ENCODE measurements around the gene MAMDC2.

MAMDC2 gene

GRCh38 chr9:70205366-70206020 is 161.8 kb downstream of the MAMDC2 start:
- Histone ChIP-seq H4K91ac (ENCODE audit: low read length) (no peak overlapping the region), H3K18ac (ENCODE audit: low read depth in 1 of 2, low read length in 2 of 2) (no peak overlapping the region), H3K9me3 (ENCODE audit: control insufficient read depth, low read length) (no peaks in the 10 kb centered on the region), H3K4me2 (ENCODE audit: low read length, poor library complexity, severe bottlenecking) (no peak overlapping the region), H2AK5ac (ENCODE audit: low read length, severe bottlenecking) (no peak overlapping the region), H3K4me3 (ENCODE audit: insufficient read depth in 1 of 2, low read depth in 1 of 2, low read length in 2 of 2) (no peak overlapping the region), H2BK15ac (ENCODE audit: low read depth, poor library complexity, severe bottlenecking) (peak overlapping the region; percentile 52), H3K79me1 (replicated peaks; ENCODE audit: low read length, poor library complexity, severe bottlenecking) (peaks cover 1% of the 10 kb centered on the region), H3K4ac (ENCODE audit: low read depth in 1 of 2, low read length in 2 of 2) (no peak overlapping the region), H3K14ac (ENCODE audit: low read length in 2 of 2) (no peak overlapping the region), H3K36me3 (ENCODE audit: control insufficient read depth in 1 of 2, insufficient read depth in 2 of 2, low read depth in 1 of 2, low read length in 2 of 2) (peaks cover 0 to 3% of the 10 kb centered on the region in 2 experiments), H2BK120ac (ENCODE audit: low read depth, low read length) (no peak overlapping the region), H3K9ac (ENCODE audit: low read length) (no peak overlapping the region), H3K27me3 (ENCODE audit: control insufficient read depth in 1 of 2, insufficient read depth in 1 of 2, low read length in 2 of 2) (no peaks in the 10 kb centered on the region), H4K8ac (ENCODE audit: low read length) (no peak overlapping the region), H2BK12ac (ENCODE audit: low read length in 2 of 2) (no peak overlapping the region), H2AFZ (ENCODE audit: low read depth, low read length) (no peak overlapping the region), H3K4me1 (ENCODE audit: control insufficient read depth, insufficient read depth, low read depth, low read length) (no peaks in the 10 kb centered on the region), H2BK5ac (ENCODE audit: low read depth, low read length, poor library complexity, severe bottlenecking) (no peak overlapping the region), H3K23ac (ENCODE audit: low read length in 2 of 2) (no peak overlapping the region), H3K27ac (ENCODE audit: low read length, poor library complexity, severe bottlenecking) (peak overlapping the region; percentile 66)
- no peak for DNase-seq
- 63% methylated on average over 3 of the region's 3 CpGs for WGBS

- H3K9ac ChIP-seq (ENCODE audit: low read length) = no peak overlapping the region
- no peak overlapping the region for H2BK12ac ChIP-seq (ENCODE audit: low read length in 2 of 2)
- H3K27me3 ChIP-seq (ENCODE audit: control insufficient read depth in 1 of 2, insufficient read depth in 1 of 2, low read length in 2 of 2) = no peaks in the 10 kb centered on the region
- 98% methylated on average over 15 of the region's 16 CpGs for WGBS
- no peak overlapping the region for H3K4me3 ChIP-seq (ENCODE audit: insufficient read depth in 1 of 2, low read depth in 1 of 2, low read length in 2 of 2)
- no peak overlapping the region for H4K91ac ChIP-seq (ENCODE audit: low read length)
- no peak overlapping the region for H3K14ac ChIP-seq (ENCODE audit: low read length in 2 of 2)
- no peak overlapping the region for H3K18ac ChIP-seq (ENCODE audit: low read depth in 1 of 2, low read length in 2 of 2)
- H2AFZ ChIP-seq (ENCODE audit: low read depth, low read length) = no peak overlapping the region
- H3K4me1 ChIP-seq (ENCODE audit: control insufficient read depth, insufficient read depth, low read depth, low read length) = no peaks in the 10 kb centered on the region
- no peak overlapping the region for H3K23ac ChIP-seq (ENCODE audit: low read length in 2 of 2)
- no peak for DNase-seq
- no peak overlapping the region for H4K8ac ChIP-seq (ENCODE audit: low read length)
- peaks cover 8% of the 10 kb centered on the region for H3K9me3 ChIP-seq (ENCODE audit: control insufficient read depth, low read length)
- H3K79me1 ChIP-seq (replicated peaks; ENCODE audit: low read length, poor library complexity, severe bottlenecking) = peaks cover 43% of the 10 kb centered on the region
- no peak overlapping the region for H2BK5ac ChIP-seq (ENCODE audit: low read depth, low read length, poor library complexity, severe bottlenecking)
- H2BK120ac ChIP-seq (ENCODE audit: low read depth, low read length) = no peak overlapping the region
- H3K4me2 ChIP-seq (ENCODE audit: low read length, poor library complexity, severe bottlenecking) = no peak overlapping the region
- no peak overlapping the region for H2BK15ac ChIP-seq (ENCODE audit: low read depth, poor library complexity, severe bottlenecking)
- no peak overlapping the region for H3K4ac ChIP-seq (ENCODE audit: low read depth in 1 of 2, low read length in 2 of 2)
- peaks cover 4 to 18% of the 10 kb centered on the region in 2 experiments for H3K36me3 ChIP-seq (ENCODE audit: control insufficient read depth in 1 of 2, insufficient read depth in 2 of 2, low read depth in 1 of 2, low read length in 2 of 2)
- no peak overlapping the region for H2AK5ac ChIP-seq (ENCODE audit: low read length, severe bottlenecking)
- H3K27ac ChIP-seq (ENCODE audit: low read length, poor library complexity, severe bottlenecking) = no peak overlapping the region
Observed at GRCh38 chr9:70217029-70217428, 173.4 kb downstream of the MAMDC2 start.

DNA sequence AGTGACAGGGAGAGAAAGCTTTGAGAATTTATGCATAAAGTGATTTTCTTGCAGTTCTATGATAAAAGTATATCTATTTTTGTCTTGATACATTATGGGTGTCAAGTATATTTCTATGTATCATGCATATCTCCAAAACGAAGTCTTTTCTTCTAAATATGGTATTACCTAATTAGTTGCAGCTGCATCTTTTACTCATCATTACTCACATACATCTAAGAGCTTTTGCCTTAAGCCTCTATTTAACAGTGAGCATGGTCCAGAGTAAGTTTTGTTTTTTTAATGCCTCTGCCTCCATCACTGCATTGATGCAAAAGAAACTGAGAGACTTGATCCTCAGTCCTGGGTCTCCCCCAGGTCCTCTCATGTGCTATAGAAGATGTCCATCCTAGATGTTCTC is 175.1 kb downstream of the MAMDC2 start:
- H3K36me3 ChIP-seq (ENCODE audit: control insufficient read depth in 1 of 2, insufficient read depth in 2 of 2, low read depth in 1 of 2, low read length in 2 of 2) = peaks cover 0 to 11% of the 10 kb centered on the region in 2 experiments
- no peak overlapping the region for H2BK15ac ChIP-seq (ENCODE audit: low read depth, poor library complexity, severe bottlenecking)
- H3K27ac ChIP-seq (ENCODE audit: low read length, poor library complexity, severe bottlenecking) = no peak overlapping the region
- H3K9me3 ChIP-seq (ENCODE audit: control insufficient read depth, low read length) = no peaks in the 10 kb centered on the region
- no peak overlapping the region for H2BK12ac ChIP-seq (ENCODE audit: low read length in 2 of 2)
- H4K8ac ChIP-seq (ENCODE audit: low read length) = no peak overlapping the region
- no peaks in the 10 kb centered on the region for H3K27me3 ChIP-seq (ENCODE audit: control insufficient read depth in 1 of 2, insufficient read depth in 1 of 2, low read length in 2 of 2)
- no peak overlapping the region for H3K23ac ChIP-seq (ENCODE audit: low read length in 2 of 2)
- H4K91ac ChIP-seq (ENCODE audit: low read length) = no peak overlapping the region
- H3K4me1 ChIP-seq (ENCODE audit: control insufficient read depth, insufficient read depth, low read depth, low read length) = no peaks in the 10 kb centered on the region
- DNase-seq = no peak
- no peak overlapping the region for H2BK5ac ChIP-seq (ENCODE audit: low read depth, low read length, poor library complexity, severe bottlenecking)
- no peak overlapping the region for H2AK5ac ChIP-seq (ENCODE audit: low read length, severe bottlenecking)
- no peak overlapping the region for H3K9ac ChIP-seq (ENCODE audit: low read length)
- H2AFZ ChIP-seq (ENCODE audit: low read depth, low read length) = no peak overlapping the region
- H3K4me2 ChIP-seq (ENCODE audit: low read length, poor library complexity, severe bottlenecking) = no peak overlapping the region
- WGBS = 44% methylated on average over 1 of the region's 1 CpG
- peaks cover 35% of the 10 kb centered on the region for H3K79me1 ChIP-seq (replicated peaks; ENCODE audit: low read length, poor library complexity, severe bottlenecking)
- no peak overlapping the region for H3K4ac ChIP-seq (ENCODE audit: low read depth in 1 of 2, low read length in 2 of 2)
- no peak overlapping the region for H3K18ac ChIP-seq (ENCODE audit: low read depth in 1 of 2, low read length in 2 of 2)
- no peak overlapping the region for H2BK120ac ChIP-seq (ENCODE audit: low read depth, low read length)
- H3K4me3 ChIP-seq (ENCODE audit: insufficient read depth in 1 of 2, low read depth in 1 of 2, low read length in 2 of 2) = no peak overlapping the region
- no peak overlapping the region for H3K14ac ChIP-seq (ENCODE audit: low read length in 2 of 2)

- Histone ChIP-seq H4K91ac (ENCODE audit: low read length) (no peak overlapping the region), H2AFZ (ENCODE audit: low read depth, low read length) (no peak overlapping the region), H3K9me3 (ENCODE audit: control insufficient read depth, low read length) (no peaks in the 10 kb centered on the region), H3K79me1 (replicated peaks; ENCODE audit: low read length, poor library complexity, severe bottlenecking) (peaks cover 32% of the 10 kb centered on the region), H3K27me3 (ENCODE audit: control insufficient read depth in 1 of 2, insufficient read depth in 1 of 2, low read length in 2 of 2) (no peaks in the 10 kb centered on the region), H3K14ac (ENCODE audit: low read length in 2 of 2) (no peak overlapping the region), H3K18ac (ENCODE audit: low read depth in 1 of 2, low read length in 2 of 2) (no peak overlapping the region), H3K23ac (ENCODE audit: low read length in 2 of 2) (no peak overlapping the region), H3K36me3 (ENCODE audit: control insufficient read depth in 1 of 2, insufficient read depth in 2 of 2, low read depth in 1 of 2, low read length in 2 of 2) (peaks cover 0 to 13% of the 10 kb centered on the region in 2 experiments), H3K27ac (ENCODE audit: low read length, poor library complexity, severe bottlenecking) (no peak overlapping the region), H3K4me2 (ENCODE audit: low read length, poor library complexity, severe bottlenecking) (no peak overlapping the region), H2BK120ac (ENCODE audit: low read depth, low read length) (no peak overlapping the region), H2BK15ac (ENCODE audit: low read depth, poor library complexity, severe bottlenecking) (no peak overlapping the region), H3K4me3 (ENCODE audit: insufficient read depth in 1 of 2, low read depth in 1 of 2, low read length in 2 of 2) (no peak overlapping the region), H3K4me1 (ENCODE audit: control insufficient read depth, insufficient read depth, low read depth, low read length) (no peaks in the 10 kb centered on the region), H2BK5ac (ENCODE audit: low read depth, low read length, poor library complexity, severe bottlenecking) (no peak overlapping the region), H3K9ac (ENCODE audit: low read length) (no peak overlapping the region), H2BK12ac (ENCODE audit: low read length in 2 of 2) (no peak overlapping the region), H3K4ac (ENCODE audit: low read depth in 1 of 2, low read length in 2 of 2) (no peak overlapping the region), H2AK5ac (ENCODE audit: low read length, severe bottlenecking) (no peak overlapping the region), H4K8ac (ENCODE audit: low read length) (no peak overlapping the region)
- no peak for DNase-seq
- WGBS = 91% methylated on average over 1 of the region's 2 CpGs
Observed at GRCh38 chr9:70220216-70220615, 176.6 kb downstream of the MAMDC2 start.
